Fibroblast of mammary gland (primary cell): ENCODE results near the gene ALAD.

Source experiments
- DNase-seq: peaks from one replicate; pipeline ENCODE4 v3.0.0-alpha.2; 2010; ENCODE audit warnings: low read depth
- H3K4me3 ChIP-seq: 2 replicates; pipeline ENCODE4 v1.5.1; 2011; ENCODE audit warnings: low read depth, mild to moderate bottlenecking, low read length, moderate library complexity; ENCODE audit not compliant: control insufficient read depth
- CTCF ChIP-seq: conservative IDR thresholded peaks from 2 replicates; pipeline ENCODE4 v1.5.1; 2011; ENCODE audit warnings: low read depth, low read length, inconsistent platforms; ENCODE audit not compliant: control insufficient read depth, insufficient read depth

The ALAD gene

GRCh38 chr9:113399646-113400200 lies 1.4 kb downstream of the ALAD start:
- no peak overlapping the region for H3K4me3 ChIP-seq
- no peak for TF ChIP-seq CTCF
- DNase-seq: no peak

DNA sequence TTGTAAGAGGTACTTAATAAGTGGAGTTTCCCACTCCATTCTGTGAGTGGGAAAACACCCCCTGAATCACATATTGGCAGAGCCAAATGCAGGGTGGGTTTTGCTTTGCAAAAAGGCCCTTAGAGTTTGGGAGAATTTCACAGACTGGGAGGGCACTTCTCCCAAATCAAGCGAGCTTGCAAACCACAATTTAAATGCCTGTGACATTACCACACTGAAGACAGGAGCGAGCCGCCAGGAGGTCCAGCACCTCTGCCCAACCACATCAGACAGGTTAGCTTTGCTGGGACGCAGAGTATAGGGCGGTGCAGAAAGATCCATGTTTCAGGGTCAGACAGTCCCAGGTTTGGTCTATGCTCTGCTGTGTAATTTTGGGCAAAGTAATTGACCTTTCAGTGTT lies 2.3 kb downstream of the ALAD start:
- no peak for DNase-seq
- TF ChIP-seq CTCF: no peak
- H3K4me3 ChIP-seq: no peak overlapping the region

DNA sequence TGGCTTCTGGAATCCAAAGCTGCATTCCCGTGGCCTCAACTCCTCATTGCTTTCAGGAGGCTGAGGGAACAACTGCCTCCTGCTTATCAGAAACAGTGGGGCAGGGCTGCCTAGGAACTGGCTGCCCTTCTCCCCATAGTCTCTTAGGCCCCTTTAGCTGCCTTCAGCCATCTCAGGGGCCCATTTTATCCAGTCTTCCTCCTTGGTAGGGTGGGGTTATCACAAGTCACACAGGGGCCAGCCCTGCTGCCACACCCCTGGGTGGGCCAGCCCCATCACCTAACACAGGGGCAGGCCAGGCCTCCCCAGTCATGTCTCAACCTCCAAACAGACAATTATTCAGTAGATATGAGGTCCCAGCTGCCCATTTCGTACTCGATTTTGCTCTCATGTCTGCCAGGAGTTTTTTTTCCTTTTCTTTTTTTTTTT lies 3.9 kb downstream of the ALAD start:
- no peak overlapping the region for H3K4me3 ChIP-seq
- TF ChIP-seq CTCF: no peak
- no peak for DNase-seq

DNA sequence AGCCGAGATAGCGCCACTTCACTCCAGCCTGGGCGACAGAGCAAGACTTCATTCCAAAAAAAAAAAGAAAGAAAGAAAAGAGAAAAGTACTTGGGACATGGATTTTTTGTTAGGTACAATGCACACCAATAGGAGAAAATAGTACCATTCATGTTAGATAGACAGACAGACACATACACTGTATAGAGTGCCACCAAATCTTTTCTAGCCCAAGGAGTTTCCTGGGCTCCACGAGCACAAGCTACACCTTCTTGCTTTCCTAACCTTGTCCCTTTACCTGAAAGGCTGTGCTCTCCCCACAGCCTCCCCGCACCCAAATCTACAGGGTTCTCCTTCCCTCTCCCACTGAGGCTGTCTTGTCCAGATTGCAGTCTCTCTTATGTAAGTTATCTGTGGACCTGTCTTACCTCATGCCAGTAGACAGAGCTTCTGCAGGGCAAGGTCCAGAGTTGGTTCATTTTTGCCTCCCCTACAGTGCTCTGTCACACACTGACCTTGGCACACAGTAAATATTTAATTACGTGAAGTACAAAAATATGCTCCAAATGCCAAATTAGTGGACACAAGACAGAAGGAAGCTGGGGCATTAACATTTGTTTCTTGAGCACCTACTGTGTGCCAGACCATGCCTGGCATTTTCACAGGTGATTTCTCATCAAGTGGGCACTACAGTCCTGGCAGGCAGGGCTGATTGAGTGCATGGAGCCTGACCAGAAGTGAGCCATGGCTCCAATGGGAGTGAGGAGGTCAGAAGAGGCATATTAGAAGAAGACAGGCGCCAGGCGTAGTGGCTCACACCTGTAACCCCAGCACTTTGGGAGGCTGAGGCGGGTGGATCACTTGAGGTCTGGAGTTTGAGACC lies 5.9 kb downstream of the ALAD start:
- H3K4me3 ChIP-seq: no peak overlapping the region
- no peak for DNase-seq
- no peak for TF ChIP-seq CTCF

DNA sequence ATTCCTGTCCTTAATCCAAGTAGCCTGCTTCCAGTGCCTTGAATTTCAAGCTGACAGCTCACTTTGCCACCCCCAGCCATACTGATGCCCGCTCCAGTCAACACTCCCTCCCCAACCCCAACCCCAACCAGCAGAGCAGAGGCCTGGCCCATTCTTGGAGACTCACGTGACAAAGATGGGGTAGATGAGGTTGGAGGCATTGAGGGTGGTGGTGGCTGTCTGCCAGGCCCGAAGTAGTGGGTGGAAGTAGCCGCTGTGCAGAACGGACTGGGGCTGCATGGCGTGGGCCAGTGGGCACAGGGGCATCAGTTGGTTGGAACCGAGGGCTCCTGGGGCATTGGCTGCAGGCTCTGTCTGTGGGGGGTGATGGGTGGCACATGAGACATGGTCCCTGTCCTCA lies 7.8 kb downstream of the ALAD start:
- DNase-seq: no peak
- TF ChIP-seq CTCF: no peak
- no peak overlapping the region for H3K4me3 ChIP-seq

GRCh38 chr9:113391917-113392316 lies 9.2 kb downstream of the ALAD start:
- TF ChIP-seq CTCF: no peak
- DNase-seq: no peak
- no peak overlapping the region for H3K4me3 ChIP-seq
